ENCODE data around the gene SLFN14.
"Not testable (repeated sequence)": the region's sequence is repeated elsewhere in the genome, so short reads cannot be mapped to it uniquely, and the experiment has no call there.

SLFN14 gene

GRCh38 chr17:35519906-35520442 is 40.6 kb downstream of the SLFN14 start:
- DNase-seq, result no peak

- no peak for DNase-seq
Observed at GRCh38 chr17:35519439-35519838, 41.2 kb downstream of the SLFN14 start.

DNA sequence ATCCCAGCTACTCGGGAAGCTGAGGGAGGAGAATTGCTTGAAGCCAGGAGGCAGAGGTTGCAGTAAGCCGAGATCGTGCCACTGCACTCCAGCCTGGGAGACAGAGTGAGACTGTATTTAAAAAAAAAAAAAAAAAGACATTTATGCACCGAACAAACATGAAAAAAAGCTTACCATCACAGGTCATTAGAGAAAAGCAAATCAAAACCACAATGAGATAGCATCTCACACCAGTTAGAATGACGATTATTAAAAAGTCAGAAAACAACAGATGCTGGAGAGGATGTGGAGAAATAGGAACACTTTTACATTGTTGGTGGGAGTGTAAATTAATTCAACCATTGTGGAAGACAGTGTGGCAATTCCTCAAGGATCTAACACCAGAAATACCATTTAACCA is 42.2 kb downstream of the SLFN14 start:
- not testable (repeated sequence) for DNase-seq

DNA sequence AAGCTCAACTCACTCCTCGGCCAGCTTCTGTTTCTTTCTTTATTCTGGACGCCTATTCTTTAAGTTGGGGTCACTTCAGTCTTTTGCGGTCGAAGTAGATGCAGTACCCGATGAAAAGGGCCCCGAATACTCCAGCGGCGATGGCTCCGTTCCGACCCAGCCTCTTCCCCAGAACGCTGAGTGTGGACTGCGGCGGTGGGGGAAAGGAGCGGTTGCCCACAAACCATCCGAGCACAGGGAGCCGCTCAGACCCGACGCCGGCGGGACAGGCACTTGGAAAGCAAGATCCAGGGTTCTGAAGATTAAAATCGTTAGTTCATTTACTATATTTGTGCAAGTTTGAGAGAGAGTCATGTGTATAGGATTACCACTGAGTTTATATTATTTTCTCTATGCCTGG is 45.6 kb downstream of the SLFN14 start:
- no peak for DNase-seq

- no peak for DNase-seq
Observed at GRCh38 chr17:35514564-35514963, 46.1 kb downstream of the SLFN14 start.

Data from stimulated activated CD4-positive, alpha-beta T cell treated with anti-CD3 and anti-CD28 coated beads, Interleukin-4, amount 100 ng/mL, for 1 hour (primary cell).